Measurements from ENCODE around the gene NTN3.

Gene NTN3

DNA sequence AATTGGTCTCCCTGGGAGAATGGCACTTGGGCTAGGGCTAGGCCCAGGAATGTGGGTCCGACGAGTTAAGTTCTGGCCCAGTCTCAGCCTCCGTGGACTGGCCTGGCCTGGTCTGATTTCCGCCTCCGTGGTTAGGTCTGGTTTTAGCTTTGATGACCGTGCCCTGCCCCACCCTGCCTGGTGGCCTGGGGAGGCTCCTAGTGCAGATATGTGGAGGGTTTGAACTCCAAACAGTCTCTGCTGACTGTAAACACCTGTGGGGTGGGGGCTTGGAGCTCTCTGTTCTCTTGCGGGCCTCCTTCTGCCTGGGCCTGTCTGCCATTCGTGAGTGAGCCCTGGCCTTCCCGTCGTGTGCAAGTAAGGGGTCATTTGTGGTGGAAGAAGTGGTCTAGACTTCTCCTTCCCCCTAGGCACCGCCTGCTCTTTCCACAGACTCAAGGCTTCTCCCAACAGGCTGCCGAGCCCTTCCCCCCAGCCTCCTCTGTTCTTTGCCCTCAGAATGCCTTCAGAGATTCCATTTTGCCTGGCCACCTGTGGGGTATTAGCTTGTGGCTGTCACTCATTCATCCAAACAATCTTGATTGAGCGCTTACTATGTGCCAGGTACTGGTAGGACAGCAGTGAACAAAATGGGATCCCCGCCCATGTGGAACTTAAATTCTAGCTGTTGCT is 44.2 kb downstream of the NTN3 start:
- DNase-seq, result peak; percentile 58

DNA sequence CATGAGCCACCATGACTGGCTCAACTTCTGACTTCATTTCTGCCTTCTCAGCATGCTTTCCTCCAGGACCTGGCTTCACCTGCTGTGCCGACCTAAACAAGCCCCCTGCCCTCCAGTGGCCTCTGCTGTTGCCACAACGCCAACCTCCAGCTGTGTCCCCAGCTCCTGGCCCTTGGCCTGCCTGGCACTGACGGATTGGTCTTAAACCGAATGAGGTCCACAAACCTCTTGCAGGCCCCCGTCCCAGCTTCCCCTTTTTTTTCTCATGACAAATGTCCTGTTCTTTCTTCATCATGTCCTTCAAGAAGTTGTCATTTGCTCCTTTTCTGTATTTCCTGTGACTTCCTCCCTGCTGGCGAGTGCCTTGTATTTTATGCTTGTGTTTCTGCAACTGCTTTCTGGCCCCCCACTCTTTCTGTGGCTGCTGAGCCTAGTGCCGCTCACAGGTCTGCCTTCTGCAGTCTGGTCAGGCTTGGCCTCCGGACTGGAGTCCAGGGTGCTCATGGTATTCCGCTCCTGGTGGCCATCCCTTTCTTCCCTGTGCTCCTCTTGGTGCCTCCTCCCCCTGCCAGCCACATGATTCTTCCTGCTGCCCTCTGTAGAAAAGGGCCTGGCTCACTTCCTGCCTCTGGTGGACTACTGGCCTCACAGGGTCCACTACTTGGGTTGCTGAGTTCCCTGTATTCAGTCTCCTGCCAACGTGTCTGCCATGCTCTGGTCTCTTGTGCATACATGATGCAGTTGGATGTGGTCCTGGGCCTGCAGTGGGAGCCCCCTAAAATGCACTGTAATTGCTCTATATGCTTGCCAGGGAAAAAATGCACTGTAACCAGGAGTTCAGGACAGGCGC is 45.5 kb downstream of the NTN3 start:
- DNase-seq, result peak; percentile 74

DNA sequence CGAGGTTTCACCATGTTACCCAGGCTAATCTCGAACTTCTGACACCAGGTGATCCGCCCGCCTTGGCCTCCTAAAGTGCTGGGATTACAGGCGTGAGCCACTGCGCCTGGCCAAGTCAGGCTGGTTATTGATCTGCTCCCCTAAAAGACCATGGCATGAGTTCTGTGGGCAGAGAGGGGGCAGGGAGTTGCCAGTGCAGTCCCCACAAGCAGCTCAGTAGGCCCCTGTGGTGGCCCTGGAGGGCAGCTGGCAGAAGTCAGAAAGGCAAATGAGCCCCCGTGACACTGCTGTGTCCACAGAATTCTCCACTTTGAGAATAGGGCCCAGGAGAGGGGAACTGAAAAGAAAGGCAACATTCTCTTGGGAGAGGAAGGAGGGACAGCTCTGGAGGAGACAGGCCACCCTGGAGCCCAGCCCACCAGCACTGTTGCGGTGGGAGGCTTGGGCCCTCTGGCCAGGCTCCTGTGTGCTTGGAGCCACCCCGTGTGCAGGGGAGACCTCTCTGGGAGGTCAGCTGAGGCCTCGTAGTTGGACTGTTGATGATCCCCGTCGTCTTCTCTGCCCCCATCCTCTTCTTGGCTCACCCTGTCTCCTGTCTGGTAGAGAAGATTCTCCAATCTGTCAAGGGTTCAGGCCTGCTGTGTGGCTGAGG is 47.0 kb downstream of the NTN3 start:
- DNase-seq, result no peak

DNA sequence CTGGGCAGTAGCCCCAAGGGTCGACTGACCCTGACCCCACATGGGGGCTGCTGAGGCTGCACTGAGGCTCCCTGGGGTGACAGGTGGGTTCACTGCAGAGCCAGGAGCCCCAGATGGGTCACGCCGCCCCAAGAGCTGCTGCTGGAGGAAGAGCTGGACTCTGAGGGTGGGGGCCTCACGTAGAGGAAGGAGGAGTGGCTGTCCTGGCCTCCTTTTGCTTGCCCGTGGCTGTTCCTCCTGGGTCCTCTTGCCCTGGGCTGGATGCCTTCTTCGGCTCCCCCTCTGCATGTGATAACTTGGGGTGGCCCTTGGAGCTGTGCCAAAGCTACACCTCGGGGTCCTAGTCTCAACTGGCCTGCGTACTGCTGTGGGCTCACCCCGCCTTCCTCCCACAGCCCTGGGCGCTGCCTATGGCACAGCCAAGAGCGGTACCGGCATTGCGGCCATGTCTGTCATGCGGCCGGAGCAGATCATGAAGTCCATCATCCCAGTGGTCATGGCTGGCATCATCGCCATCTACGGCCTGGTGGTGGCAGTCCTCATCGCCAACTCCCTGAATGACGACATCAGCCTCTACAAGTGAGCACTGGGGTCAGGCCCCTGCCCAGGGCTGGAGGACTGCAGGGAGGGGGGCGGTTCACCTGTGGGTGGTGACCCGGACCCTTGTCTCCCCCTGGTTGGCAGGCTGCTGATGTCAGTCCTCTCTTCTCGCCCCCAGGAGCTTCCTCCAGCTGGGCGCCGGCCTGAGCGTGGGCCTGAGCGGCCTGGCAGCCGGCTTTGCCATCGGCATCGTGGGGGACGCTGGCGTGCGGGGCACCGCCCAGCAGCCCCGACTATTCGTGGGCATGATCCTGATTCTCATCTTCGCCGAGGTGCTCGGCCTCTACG is 48.0 kb downstream of the NTN3 start:
- DNase-seq, result no peak

DNA sequence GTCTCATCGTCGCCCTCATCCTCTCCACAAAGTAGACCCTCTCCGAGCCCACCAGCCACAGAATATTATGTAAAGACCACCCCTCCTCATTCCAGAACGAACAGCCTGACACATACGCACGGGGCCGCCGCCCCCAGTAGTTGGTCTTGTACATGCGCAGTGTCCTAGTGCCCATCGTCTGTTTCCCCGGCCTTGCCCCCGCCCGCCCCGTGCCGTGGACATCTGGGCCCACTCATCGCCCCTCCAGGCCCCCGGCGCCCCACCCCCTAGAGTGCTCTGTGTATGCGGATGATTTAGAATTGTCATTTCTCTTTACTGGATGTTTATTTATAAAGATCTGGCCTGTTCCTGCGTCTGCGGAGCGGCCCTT is 48.6 kb downstream of the NTN3 start:
- no peak for DNase-seq

DNA sequence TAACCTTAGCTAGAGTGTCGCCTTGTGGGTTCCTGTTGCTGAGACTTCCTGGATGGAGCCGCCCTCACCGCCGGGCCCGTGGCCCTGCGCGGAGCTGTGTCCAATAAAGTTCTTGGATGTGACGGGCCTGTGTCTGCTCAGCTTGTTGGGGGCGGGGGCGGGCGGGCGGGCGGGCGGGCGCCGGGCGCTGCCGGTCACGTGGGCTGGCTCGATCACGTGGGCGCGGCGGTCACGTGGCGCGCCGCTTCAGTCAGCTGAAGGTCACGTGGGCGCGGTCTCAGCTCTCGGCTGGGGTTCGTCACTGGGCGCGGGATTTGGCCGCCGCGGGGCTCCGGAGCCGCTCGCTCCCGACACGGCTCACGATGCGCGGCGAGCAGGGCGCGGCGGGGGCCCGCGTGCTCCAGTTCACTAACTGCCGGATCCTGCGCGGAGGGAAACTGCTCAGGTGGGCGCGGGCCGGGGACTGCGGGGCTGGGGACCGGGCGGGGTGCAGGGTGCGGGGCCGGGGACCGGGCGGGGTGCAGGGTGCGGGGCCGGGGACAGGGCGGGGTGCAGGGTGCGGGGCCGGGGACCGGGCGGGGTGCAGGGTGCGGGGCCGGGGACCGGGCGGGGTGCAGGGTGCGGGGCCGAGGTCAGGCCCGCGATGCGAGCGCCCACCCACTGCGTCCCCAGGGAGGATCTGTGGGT is 49.1 kb downstream of the NTN3 start, which contains the start of gene AMDHD2:
Gene AMDHD2, plus strand, starts transcription at position 275 of the 687 bp plus-strand sequence. Its CDS starts 88 bp downstream, at position 363.
- DNase-seq, result peak; percentile 95

DNA sequence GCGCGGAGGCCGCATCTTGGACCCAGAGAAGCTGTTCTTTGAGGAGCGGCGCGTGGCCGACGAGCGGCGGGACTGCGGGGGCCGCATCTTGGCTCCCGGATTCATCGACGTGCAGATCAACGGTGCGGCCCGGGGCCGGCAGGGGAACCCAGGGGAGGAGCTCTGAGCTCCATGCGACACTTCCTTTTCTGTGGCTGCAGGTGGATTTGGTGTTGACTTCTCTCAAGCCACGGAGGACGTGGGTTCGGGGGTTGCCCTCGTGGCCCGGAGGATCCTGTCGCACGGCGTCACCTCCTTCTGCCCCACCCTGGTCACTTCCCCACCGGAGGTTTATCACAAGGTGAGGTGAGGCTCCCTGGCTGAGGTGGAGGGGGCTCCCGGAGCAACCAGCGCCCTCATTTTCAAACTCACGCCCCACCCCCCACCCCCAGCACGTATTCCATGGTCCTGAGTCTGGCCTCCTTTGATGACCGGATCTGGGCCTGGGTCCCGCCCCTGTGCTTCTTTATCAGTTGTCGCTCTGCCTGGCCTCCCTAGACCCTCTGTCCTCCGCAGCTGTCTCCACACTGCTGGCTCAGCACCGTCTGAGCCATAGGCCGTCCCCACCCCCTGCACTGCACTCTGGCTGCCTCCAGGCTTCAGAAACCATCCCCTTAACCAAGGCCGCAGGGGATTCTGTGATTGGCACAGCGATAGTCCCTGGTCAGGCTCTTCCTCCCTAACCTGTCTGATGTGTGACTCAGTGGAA is 49.9 kb downstream of the NTN3 start:
- DNase-seq, result peak; percentile 68
